IMR-90 (cell line): Measurements from ENCODE around the gene NEDD4L. TPM values are rescaled to one million over a fixed set of nuclear protein-coding genes. Genes with fewer than 3 reads are reported as not detected.
A peak's percentile ranks its signal among the peaks of the same experiment; 100 is the strongest.

Source experiments
- ATAC-seq: fragments of 200-7000 bp; cut with Tn5 transposase; 2 replicates; pipeline ENCODE4 v1.9.1; 2020; ENCODE audit warnings: low read depth, mild to moderate bottlenecking, moderate library complexity
- BruUV-seq: library from RNA; stranded (reverse); fragments of 400-500 nt; replicated peaks from 2 replicates; lab custom pipeline; 2021; lab: Mats Ljungman, UMichigan
- CTCF ChIA-PET: fragments of 300-600 bp; formaldehyde crosslinking; extraction: SDS; loops from one replicate; lab custom pipeline; 2021; ENCODE audit warnings: antibody characterized with exemption; lab: Yijun Ruan, JAX
- POLR2A ChIA-PET: fragments of 300-600 bp; sonication (Branson Sonifier 250); formaldehyde crosslinking; loops from one replicate; lab custom pipeline; 2022; ENCODE audit warnings: antibody characterized with exemption; ENCODE audit not compliant: unreplicated experiment; lab: Charles Lee
- DNase-seq: peaks from one replicate; pipeline ENCODE4 v3.0.0; 2013
- H2AFZ ChIP-seq: replicated peaks from 2 replicates; pipeline ENCODE3; 2013; ENCODE audit warnings: low read length, mild to moderate bottlenecking; ENCODE audit not compliant: poor library complexity
- H2AK5ac ChIP-seq: 2 replicates; pipeline ENCODE4 v1.6.1; 2013; ENCODE audit warnings: low read depth, low read length, inconsistent platforms
- H2AK9ac ChIP-seq: replicated peaks from 2 replicates; pipeline ENCODE3; 2013; ENCODE audit warnings: mild to moderate bottlenecking, low read depth, low read length, moderate library complexity; ENCODE audit not compliant: poor library complexity
- H2BK120ac ChIP-seq: 2 replicates; pipeline ENCODE4 v1.6.1; 2013; ENCODE audit warnings: low read depth, low read length, inconsistent platforms
- H2BK15ac ChIP-seq: 3 replicates; pipeline ENCODE4 v1.6.1; 2013; ENCODE audit warnings: low read depth, low read length, inconsistent platforms
- H2BK20ac ChIP-seq: 2 replicates; pipeline ENCODE4 v1.6.1; 2013; ENCODE audit warnings: low read depth, mild to moderate bottlenecking, inconsistent platforms, low read length, moderate library complexity
- H2BK5ac ChIP-seq: 2 replicates; pipeline ENCODE4 v1.6.1; 2013; ENCODE audit warnings: mild to moderate bottlenecking, low read depth, low read length, inconsistent platforms; ENCODE audit not compliant: poor library complexity, severe bottlenecking
- H3K14ac ChIP-seq: replicated peaks from 2 replicates; pipeline ENCODE4 v1.6.1; 2013; ENCODE audit warnings: low read depth, low read length, inconsistent platforms
- H3K18ac ChIP-seq: 2 replicates; pipeline ENCODE4 v1.6.1; 2013; ENCODE audit warnings: low read depth, low read length, control low read depth
- H3K23ac ChIP-seq: 2 replicates; pipeline ENCODE4 v1.6.1; 2013; ENCODE audit warnings: low read depth, low read length, inconsistent platforms
- H3K27ac ChIP-seq: 2 replicates; pipeline ENCODE4 v1.5.1; 2013; ENCODE audit warnings: mild to moderate bottlenecking, control low read depth, low read length; ENCODE audit not compliant: insufficient read depth
- H3K27me3 ChIP-seq: 2 replicates; pipeline ENCODE4 v1.6.1; 2013; ENCODE audit warnings: low read length; ENCODE audit not compliant: control insufficient read depth, insufficient read depth
- H3K36me3 ChIP-seq: 2 replicates; pipeline ENCODE4 v1.6.1; 2013; ENCODE audit warnings: low read length, mixed read lengths; ENCODE audit not compliant: control insufficient read depth, insufficient read depth
- H3K4ac ChIP-seq: 2 replicates; pipeline ENCODE4 v1.6.1; 2013; ENCODE audit warnings: low read depth, low read length, inconsistent platforms
- H3K4me1 ChIP-seq: 2 replicates; pipeline ENCODE4 v1.6.1; 2013; ENCODE audit warnings: low read length, mixed read lengths; ENCODE audit not compliant: control insufficient read depth, insufficient read depth
- H3K4me2 ChIP-seq: 2 replicates; pipeline ENCODE4 v1.6.1; 2013; ENCODE audit warnings: low read depth, mild to moderate bottlenecking, control low read depth, low read length, moderate library complexity
- H3K4me3 ChIP-seq: 2 replicates; pipeline ENCODE4 v1.5.1; 2013; ENCODE audit warnings: low read depth, mild to moderate bottlenecking, control low read depth, low read length, moderate library complexity; ENCODE audit not compliant: insufficient read depth
- H3K56ac ChIP-seq: 2 replicates; pipeline ENCODE4 v1.6.1; 2013; ENCODE audit warnings: low read length, inconsistent platforms; ENCODE audit not compliant: insufficient read depth; ENCODE audit errors: extremely low read depth
- H3K79me1 ChIP-seq, 2 experiments: 2 replicates each; pipeline ENCODE4 v1.6.1; 2013; ENCODE audit warnings: low read length in 2 of 2, inconsistent platforms in 1 of 2, low read depth in 1 of 2
- H3K9ac ChIP-seq: 2 replicates; pipeline ENCODE4 v1.6.1; 2013; ENCODE audit warnings: low read depth, low read length, control low read depth
- H3K9me1 ChIP-seq: 2 replicates; pipeline ENCODE4 v1.6.1; 2013; ENCODE audit warnings: low read length, inconsistent platforms; ENCODE audit not compliant: insufficient read depth
- H3K9me3 ChIP-seq: 2 replicates; pipeline ENCODE4 v1.6.1; 2013; ENCODE audit warnings: low read length; ENCODE audit not compliant: control insufficient read depth, insufficient read depth
- H4K20me1 ChIP-seq: 2 replicates; pipeline ENCODE4 v1.6.1; 2013; ENCODE audit warnings: low read length, inconsistent platforms; ENCODE audit not compliant: insufficient read depth
- H4K5ac ChIP-seq: 2 replicates; pipeline ENCODE4 v1.6.1; 2013; ENCODE audit warnings: mild to moderate bottlenecking, low read depth, low read length, control low read depth
- H4K8ac ChIP-seq, 2 experiments: 2 replicates each; pipeline ENCODE4 v1.6.1; 2013; ENCODE audit warnings: low read depth in 2 of 2, low read length in 2 of 2, control low read depth in 1 of 2, inconsistent platforms in 1 of 2
- H4K91ac ChIP-seq: 2 replicates; pipeline ENCODE4 v1.6.1; 2013; ENCODE audit warnings: low read depth, low read length, inconsistent platforms; ENCODE audit not compliant: insufficient read depth
- BHLHE40 ChIP-seq: fragments of 150-350 bp; IDR thresholded peaks from 2 replicates; pipeline ENCODE4 v1.6.1; 2016; ENCODE audit warnings: mild to moderate bottlenecking, low read depth, low read length
- CEBPB ChIP-seq: IDR thresholded peaks from 2 replicates; pipeline ENCODE4 v1.6.1; 2012; ENCODE audit warnings: low read depth, low read length, improper control_type of control experiment
- CHD1 ChIP-seq: IDR thresholded peaks from 2 replicates; pipeline ENCODE4 v1.6.1; 2012; ENCODE audit warnings: low read depth, low read length, improper control_type of control experiment
- FOS ChIP-seq: fragments of 150-350 bp; IDR thresholded peaks from 2 replicates; pipeline ENCODE4 v1.6.1; 2016; ENCODE audit warnings: low read depth, low read length
- MAFK ChIP-seq: IDR thresholded peaks from 2 replicates; pipeline ENCODE4 v1.6.1; 2012; ENCODE audit warnings: low read depth, low read length, improper control_type of control experiment
- MAZ ChIP-seq: IDR thresholded peaks from 2 replicates; pipeline ENCODE4 v1.6.1; 2012; ENCODE audit warnings: low read depth, mild to moderate bottlenecking, low read length, improper control_type of control experiment, moderate library complexity, borderline replicate concordance
- MXI1 ChIP-seq: IDR thresholded peaks from 2 replicates; pipeline ENCODE4 v1.6.1; 2012; ENCODE audit warnings: low read depth, mild to moderate bottlenecking, low read length, moderate library complexity, borderline replicate concordance
- NFE2L2 ChIP-seq: fragments of 150-350 bp; IDR thresholded peaks from 2 replicates; pipeline ENCODE4 v1.6.1; 2016; ENCODE audit warnings: low read depth, mild to moderate bottlenecking, low read length
- POLR2A ChIP-seq: IDR thresholded peaks from 2 replicates; pipeline ENCODE4 v1.6.1; 2012; ENCODE audit warnings: mild to moderate bottlenecking, low read depth, low read length
- RAD21 ChIP-seq: IDR thresholded peaks from 2 replicates; pipeline ENCODE4 v1.6.1; 2012; ENCODE audit warnings: low read length, improper control_type of control experiment
- RCOR1 ChIP-seq: IDR thresholded peaks from 2 replicates; pipeline ENCODE4 v1.6.1; 2012; ENCODE audit warnings: mild to moderate bottlenecking, low read length, improper control_type of control experiment; ENCODE audit not compliant: insufficient replicate concordance
- RFX5 ChIP-seq: IDR thresholded peaks from 2 replicates; pipeline ENCODE4 v1.8.0; 2012; ENCODE audit warnings: low read depth, mild to moderate bottlenecking, low read length, moderate library complexity
- SMC3 ChIP-seq: fragments of 150-350 bp; IDR thresholded peaks from 2 replicates; pipeline ENCODE4 v1.6.1; 2016; ENCODE audit warnings: low read depth, mild to moderate bottlenecking, antibody characterized with exemption, low read length, moderate library complexity
- WGBS, 2 experiments: methylation state at CpG; one replicate each; pipeline versions ENCODE4 v1.1.5 to v1.1.7; 2013; ENCODE audit warnings: missing lambda C conversion rate in 2 of 2; ENCODE audit not compliant: insufficient read length in 1 of 2; ENCODE audit errors: extremely low coverage in 2 of 2; 5-methylcytosine and 5-hydroxymethylcytosine counted together
- dilution Hi-C: fragments of 300-500 bp; cut with HindIII; formaldehyde crosslinking; loops from one replicate; pipeline ENCODE4 v1.14.3; 2018; ENCODE audit warnings: low sequenced_read_pairs; ENCODE audit not compliant: unreplicated experiment
- in situ Hi-C: fragments of 300-500 bp; cut with MboI; formaldehyde crosslinking; loops from 3 replicates; pipeline ENCODE4 v1.14.3; 2019; ENCODE audit warnings: low sequenced_read_pairs, inconsistent platforms, mixed read lengths
- intact Hi-C: fragments of 100-400 bp; cut with micrococcal nuclease; formaldehyde crosslinking; loops from 2 replicates; pipeline ENCODE4 v1.10.0; 2022
- polyA plus RNA-seq, 3 experiments: library from polyadenylated mRNA; depleted of rRNA; stranded (reverse); fragments of >200 nt; gene quantifications; 2 replicates each; pipeline ENCODE4 v1.2.3, GENCODE V29; 2012; ENCODE audit warnings: low replicate concordance in 1 of 3
- total RNA-seq: library from RNA; depleted of rRNA; stranded (reverse); fragments of >200 nt; gene quantifications from 2 replicates; pipeline ENCODE4 v1.2.3, GENCODE V29; 2012
- TF ChIP-seq, protein P1 (sequence below): fragments of 150-350 bp; IDR thresholded peaks from 2 replicates; pipeline ENCODE4 v1.6.1; 2017; ENCODE audit warnings: mild to moderate bottlenecking, antibody characterized with exemption, low read length, low read depth
- TF ChIP-seq, protein P2 (sequence below): conservative IDR thresholded peaks from 2 replicates; pipeline ENCODE4 v1.5.1; 2012; ENCODE audit warnings: mild to moderate bottlenecking, low read depth, low read length, improper control_type of control experiment
- TF ChIP-seq, protein P3 (sequence below): fragments of 150-350 bp; IDR thresholded peaks from 2 replicates; pipeline ENCODE4 v1.6.1; 2016; ENCODE audit warnings: low read depth, mild to moderate bottlenecking, low read length, moderate library complexity, borderline replicate concordance

The NEDD4L gene
- total and polyA plus RNA-seq, 2 of the 4 experiments (the other 2 are of a cell fraction), result 10.0 to 10.9 TPM

DNA sequence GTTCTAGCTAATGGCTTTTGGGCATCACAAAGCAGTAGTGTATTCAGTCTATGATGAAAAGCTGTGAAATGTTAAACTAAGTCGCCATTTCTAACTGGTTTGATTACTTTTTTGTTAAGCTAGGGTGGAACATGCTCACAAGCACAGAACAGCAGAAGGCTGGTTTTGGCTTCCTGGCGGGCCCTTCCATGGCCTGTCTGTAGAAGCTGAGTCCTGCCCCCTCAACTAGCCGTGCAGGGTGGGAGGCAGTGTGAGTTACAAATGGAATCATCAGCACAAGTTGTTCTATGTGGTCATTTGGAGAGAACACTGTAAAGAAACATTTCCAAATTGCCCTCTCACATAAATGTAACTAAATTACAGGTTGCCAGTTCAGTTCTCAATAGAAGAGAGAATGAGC is 294.1 kb downstream of the NEDD4L start:
- TF ChIP-seq POLR2A (no peak), SMC3 (no peak), MXI1 (no peak), NFE2L2 (no peak), RAD21 (no peak), BHLHE40 (no peak), FOS (no peak), CEBPB (no peak), RCOR1 (no peak), MAZ (no peak), CHD1 (no peak), RFX5 (no peak), MAFK (no peak)
- TF ChIP-seq, protein P1, sequence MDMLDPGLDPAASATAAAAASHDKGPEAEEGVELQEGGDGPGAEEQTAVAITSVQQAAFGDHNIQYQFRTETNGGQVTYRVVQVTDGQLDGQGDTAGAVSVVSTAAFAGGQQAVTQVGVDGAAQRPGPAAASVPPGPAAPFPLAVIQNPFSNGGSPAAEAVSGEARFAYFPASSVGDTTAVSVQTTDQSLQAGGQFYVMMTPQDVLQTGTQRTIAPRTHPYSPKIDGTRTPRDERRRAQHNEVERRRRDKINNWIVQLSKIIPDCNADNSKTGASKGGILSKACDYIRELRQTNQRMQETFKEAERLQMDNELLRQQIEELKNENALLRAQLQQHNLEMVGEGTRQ, result no peak
- TF ChIP-seq, protein P2, sequence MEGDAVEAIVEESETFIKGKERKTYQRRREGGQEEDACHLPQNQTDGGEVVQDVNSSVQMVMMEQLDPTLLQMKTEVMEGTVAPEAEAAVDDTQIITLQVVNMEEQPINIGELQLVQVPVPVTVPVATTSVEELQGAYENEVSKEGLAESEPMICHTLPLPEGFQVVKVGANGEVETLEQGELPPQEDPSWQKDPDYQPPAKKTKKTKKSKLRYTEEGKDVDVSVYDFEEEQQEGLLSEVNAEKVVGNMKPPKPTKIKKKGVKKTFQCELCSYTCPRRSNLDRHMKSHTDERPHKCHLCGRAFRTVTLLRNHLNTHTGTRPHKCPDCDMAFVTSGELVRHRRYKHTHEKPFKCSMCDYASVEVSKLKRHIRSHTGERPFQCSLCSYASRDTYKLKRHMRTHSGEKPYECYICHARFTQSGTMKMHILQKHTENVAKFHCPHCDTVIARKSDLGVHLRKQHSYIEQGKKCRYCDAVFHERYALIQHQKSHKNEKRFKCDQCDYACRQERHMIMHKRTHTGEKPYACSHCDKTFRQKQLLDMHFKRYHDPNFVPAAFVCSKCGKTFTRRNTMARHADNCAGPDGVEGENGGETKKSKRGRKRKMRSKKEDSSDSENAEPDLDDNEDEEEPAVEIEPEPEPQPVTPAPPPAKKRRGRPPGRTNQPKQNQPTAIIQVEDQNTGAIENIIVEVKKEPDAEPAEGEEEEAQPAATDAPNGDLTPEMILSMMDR, result no peak
- TF ChIP-seq, protein P3, sequence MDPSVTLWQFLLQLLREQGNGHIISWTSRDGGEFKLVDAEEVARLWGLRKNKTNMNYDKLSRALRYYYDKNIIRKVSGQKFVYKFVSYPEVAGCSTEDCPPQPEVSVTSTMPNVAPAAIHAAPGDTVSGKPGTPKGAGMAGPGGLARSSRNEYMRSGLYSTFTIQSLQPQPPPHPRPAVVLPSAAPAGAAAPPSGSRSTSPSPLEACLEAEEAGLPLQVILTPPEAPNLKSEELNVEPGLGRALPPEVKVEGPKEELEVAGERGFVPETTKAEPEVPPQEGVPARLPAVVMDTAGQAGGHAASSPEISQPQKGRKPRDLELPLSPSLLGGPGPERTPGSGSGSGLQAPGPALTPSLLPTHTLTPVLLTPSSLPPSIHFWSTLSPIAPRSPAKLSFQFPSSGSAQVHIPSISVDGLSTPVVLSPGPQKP, result no peak
- Histone ChIP-seq H3K9me3 (no peaks in the 10 kb centered on the region), H2BK5ac (no peak overlapping the region), H2AK5ac (0 out of 2 replicates have a peak overlapping the region, but pooled peaks have one; percentile 27), H3K27me3 (no peaks in the 10 kb centered on the region), H2BK120ac (no peak overlapping the region; the same call in 1 of the 2 replicates), H2AFZ (peak overlapping the region; percentile 73), H3K4me3 (no peak overlapping the region), H3K9me1 (peaks cover 13% of the 10 kb centered on the region), H3K56ac (no peak overlapping the region), H3K36me3 (peaks cover 7% of the 10 kb centered on the region; the same call in 1 of the 2 replicates), H3K23ac (no peak overlapping the region), H3K4me1 (peaks cover 14% of the 10 kb centered on the region), H4K8ac (no peak overlapping the region), H2BK15ac (no peak overlapping the region), H4K91ac (no peak overlapping the region; the same call in 1 of the 2 replicates), H3K4me2 (no peak overlapping the region), H2BK20ac (no peak overlapping the region), H4K20me1 (no peaks in the 10 kb centered on the region), H4K5ac (no peak overlapping the region), H3K14ac (no peak overlapping the region), H3K18ac (no peak overlapping the region), H3K4ac (0 out of 2 replicates have a peak overlapping the region, but pooled peaks have one; percentile 31), H3K27ac (no peak overlapping the region), H3K79me1 (no peaks in the 10 kb centered on the region), H3K9ac (no peak overlapping the region), H2AK9ac (no peak overlapping the region)
- POLR2A ChIA-PET, result no interaction called here
- ATAC-seq (no peak), DNase-seq (no peak)
- intact Hi-C loops, result loop anchor here (5.0 kb wide), 1 partner anchor 154 kb away; no protein-coding TSS in a partner anchor
- no CpG with 5 or more reads among the region's 3 CpGs for WGBS, 2 experiments
- dilution Hi-C loops, result no loop called here
- BruUV-seq, result no TSS peak
- in situ Hi-C loops, result no loop called here
- CTCF ChIA-PET, result interaction anchor here (1.5 kb wide), 1 partner anchor 9 kb away, joined by 3 read pairs; no protein-coding TSS in a partner anchor
